ENCODE data around the gene THRSP.

Gene THRSP

GRCh38 chr11:78097666-78098385 lies 34.2 kb downstream of the THRSP start:
- DNase-seq (ENCODE audit: low read depth): no peak

- no peak for DNase-seq (ENCODE audit: low read depth)
Observed at GRCh38 chr11:78099666-78100065, 36.0 kb downstream of the THRSP start.

GRCh38 chr11:78100261-78100660 lies 36.6 kb downstream of the THRSP start:
- no peak for DNase-seq (ENCODE audit: low read depth)

- no peak for DNase-seq (ENCODE audit: low read depth)
Observed at GRCh38 chr11:78100676-78101472, 37.2 kb downstream of the THRSP start.

- DNase-seq (ENCODE audit: low read depth): no peak
Observed at GRCh38 chr11:78109081-78110015, 45.7 kb downstream of the THRSP start.

DNA sequence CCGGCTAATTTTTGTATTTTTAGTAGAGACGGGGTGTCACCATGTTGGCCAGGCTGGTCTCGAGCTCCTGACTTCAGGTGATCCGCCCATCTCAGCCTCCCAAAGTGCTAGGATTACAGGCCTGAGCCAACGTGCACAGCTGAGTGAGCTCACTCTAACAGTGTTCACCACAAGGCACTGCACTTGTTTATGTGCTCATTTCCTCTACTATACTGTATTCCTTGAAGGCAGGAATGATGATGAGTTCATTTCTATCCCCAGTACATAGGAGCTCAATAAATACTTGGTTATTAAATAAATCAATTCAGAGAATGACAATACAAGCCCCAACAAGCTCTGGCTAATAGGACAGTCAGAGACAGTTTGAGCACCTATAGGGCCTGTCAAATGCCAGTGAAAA lies 46.7 kb downstream of the THRSP start:
- DNase-seq (ENCODE audit: low read depth): no peak

DNA sequence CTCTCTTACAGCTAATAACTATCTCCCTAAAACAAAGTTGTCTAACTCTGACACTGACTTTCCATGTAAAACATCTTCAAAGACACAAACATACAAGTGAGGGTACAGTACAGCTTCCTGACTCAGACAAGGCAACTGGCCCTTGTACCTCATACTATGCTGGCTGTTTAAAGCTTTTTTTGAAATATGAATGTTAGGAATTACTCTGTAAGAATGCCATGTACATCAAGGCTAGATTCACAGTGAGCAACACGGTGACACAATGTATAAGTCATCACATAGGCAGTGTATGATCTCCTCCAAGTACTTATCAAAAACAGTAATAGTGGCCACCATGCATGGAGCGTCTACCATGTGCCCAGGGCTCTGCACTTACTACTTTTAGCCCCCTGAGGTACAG lies 47.2 kb downstream of the THRSP start:
- DNase-seq (ENCODE audit: low read depth): no peak

DNA sequence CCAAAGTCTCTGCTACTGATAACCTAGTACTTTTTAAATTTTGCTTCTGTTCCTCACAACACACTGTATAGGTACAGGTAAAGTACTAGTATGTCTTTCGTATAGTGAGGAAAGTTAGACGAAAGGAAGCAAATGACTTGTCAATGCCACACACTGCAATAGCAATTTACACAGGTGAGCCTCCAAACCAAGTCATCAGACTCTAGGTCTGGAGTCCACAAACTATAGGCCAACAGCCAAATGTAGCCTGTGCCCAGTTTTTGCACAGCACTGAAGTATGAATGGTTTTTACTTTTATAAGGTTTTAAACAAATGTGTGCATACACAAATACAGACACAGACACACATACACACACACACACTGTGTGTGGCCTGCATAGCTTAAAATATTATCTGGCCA lies 47.6 kb downstream of the THRSP start:
- no peak for DNase-seq (ENCODE audit: low read depth)

DNA sequence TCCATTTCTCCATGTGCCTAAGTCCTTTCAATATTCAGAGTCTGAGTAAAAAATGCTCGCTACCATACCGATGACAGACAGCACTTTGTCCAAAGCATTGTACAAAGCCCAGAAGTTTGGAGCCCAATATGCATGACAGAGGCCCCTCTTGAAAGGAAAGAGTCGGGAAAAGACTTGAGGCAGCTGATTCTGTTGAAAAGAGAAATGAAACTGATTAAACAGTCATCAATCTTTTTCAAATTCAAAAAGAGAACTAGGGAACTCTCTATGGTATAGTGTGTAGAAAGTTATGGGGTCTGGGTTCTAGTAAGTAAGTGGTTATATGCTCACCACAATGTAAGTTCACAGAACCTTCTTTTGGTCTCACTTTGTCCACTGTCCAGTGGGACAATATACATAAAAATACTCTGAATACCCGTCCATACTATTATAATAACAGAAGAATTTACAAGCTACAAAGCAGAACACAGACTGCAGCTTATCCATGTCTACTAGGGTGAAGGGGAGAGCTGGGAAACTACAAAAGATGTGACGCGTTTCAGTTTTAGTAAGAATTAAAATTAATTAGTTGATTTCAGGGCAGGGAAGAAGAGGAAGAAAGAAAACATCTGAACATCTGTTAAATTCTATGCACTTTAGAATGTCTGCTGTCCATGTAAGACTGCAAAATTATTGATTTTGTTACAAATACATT lies 49.1 kb downstream of the THRSP start:
- DNase-seq (ENCODE audit: low read depth): no peak

Measured in stimulated activated CD8-positive, alpha-beta memory T cell treated with anti-CD3 and anti-CD28 coated beads, Interleukin-12 subunit alpha, Interleukin-12 subunit beta, amount 100 ng/mL, for 4 hours (primary cell).